Lower leg skin (tissue), 3 donors: ENCODE results near the gene PELI3.

ENCODE experiments used
- POLR2A ChIP-seq, 2 donors: fragments of 450-650 bp; IDR thresholded peaks; one replicate each; pipeline ENCODE4 v1.6.1; 2016 to 2017; ENCODE audit warnings: antibody characterized with exemption in 2 of 2, mild to moderate bottlenecking in 1 of 2, moderate library complexity in 1 of 2
- TF ChIP-seq, protein P1 (sequence below), 3 donors: fragments of 450-650 bp; IDR thresholded peaks; one replicate each; pipeline ENCODE4 v1.5.1; 2016; ENCODE audit warnings: antibody characterized with exemption in 3 of 3, mild to moderate bottlenecking in 3 of 3, moderate library complexity in 2 of 3

DNA sequence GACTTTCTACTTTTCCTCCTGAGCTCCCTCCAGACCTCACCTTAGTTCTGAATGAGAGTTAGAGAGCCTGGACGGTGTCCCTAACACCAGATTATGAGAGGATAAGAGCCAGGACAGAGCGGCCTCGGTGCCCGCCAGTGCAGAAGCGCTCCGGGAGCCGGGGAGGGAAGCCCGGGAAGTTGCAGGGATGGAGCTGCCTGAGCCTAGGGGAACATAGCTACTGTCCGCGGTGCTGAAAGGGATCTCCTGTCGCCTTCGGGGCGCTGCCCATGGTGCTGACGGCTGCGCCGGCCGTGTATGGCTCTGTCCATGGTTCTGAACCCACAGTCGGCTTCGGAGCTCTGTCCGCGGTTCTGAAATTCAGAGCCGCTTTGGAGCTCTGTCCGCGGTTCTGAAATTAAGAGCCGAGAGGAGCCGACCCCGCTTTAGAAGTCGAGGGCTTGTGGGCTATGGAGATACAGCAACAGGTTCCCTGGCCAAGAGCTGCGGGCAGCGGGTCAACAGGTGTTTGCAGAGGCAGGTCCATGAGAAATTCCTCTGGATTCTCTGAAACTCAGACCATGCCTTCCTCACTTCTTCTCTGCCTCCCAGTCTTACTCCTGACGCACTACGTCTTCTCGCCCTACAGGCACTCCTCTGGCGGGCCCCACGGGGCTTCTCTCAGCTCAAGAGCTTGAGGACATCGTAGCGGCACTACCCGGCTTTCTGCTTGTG lies 45.1 kb upstream of the PELI3 start:
- TF ChIP-seq, protein P1, sequence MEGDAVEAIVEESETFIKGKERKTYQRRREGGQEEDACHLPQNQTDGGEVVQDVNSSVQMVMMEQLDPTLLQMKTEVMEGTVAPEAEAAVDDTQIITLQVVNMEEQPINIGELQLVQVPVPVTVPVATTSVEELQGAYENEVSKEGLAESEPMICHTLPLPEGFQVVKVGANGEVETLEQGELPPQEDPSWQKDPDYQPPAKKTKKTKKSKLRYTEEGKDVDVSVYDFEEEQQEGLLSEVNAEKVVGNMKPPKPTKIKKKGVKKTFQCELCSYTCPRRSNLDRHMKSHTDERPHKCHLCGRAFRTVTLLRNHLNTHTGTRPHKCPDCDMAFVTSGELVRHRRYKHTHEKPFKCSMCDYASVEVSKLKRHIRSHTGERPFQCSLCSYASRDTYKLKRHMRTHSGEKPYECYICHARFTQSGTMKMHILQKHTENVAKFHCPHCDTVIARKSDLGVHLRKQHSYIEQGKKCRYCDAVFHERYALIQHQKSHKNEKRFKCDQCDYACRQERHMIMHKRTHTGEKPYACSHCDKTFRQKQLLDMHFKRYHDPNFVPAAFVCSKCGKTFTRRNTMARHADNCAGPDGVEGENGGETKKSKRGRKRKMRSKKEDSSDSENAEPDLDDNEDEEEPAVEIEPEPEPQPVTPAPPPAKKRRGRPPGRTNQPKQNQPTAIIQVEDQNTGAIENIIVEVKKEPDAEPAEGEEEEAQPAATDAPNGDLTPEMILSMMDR (IDR thresholded peaks at IDR 0.05): no peak
- no peak for TF ChIP-seq POLR2A (IDR thresholded peaks at IDR 0.05)
